GM10248 (cell line): Measurements from ENCODE around the gene TSPAN16.
"Not testable (repeated sequence)": the region's sequence is repeated elsewhere in the genome, so short reads cannot be mapped to it uniquely, and the experiment has no call there.

Source experiments
- CTCF ChIA-PET: fragments of 300-600 bp; sonication (Branson Sonifier 250); formaldehyde crosslinking; extraction: SDS; loops from one replicate; lab custom pipeline; 2021; ENCODE audit warnings: antibody characterized with exemption; lab: Yijun Ruan, JAX
- POLR2A ChIA-PET: fragments of 350-650 bp; sonication (Branson Sonifier 250); formaldehyde crosslinking; extraction: SDS; loops from one replicate; lab custom pipeline; 2020; ENCODE audit warnings: antibody characterized with exemption; lab: Yijun Ruan, JAX
- DNase-seq: peaks from one replicate; pipeline ENCODE4 v3.0.0; 2012; ENCODE audit errors: extremely low spot score
- TF ChIP-seq, protein P1 (sequence below): IDR thresholded peaks from 2 replicates; pipeline ENCODE4 v1.5.1; 2012; ENCODE audit warnings: mild to moderate bottlenecking, low read depth; ENCODE audit errors: extremely low read depth, missing control alignments, control extremely low read depth

Gene TSPAN16

DNA sequence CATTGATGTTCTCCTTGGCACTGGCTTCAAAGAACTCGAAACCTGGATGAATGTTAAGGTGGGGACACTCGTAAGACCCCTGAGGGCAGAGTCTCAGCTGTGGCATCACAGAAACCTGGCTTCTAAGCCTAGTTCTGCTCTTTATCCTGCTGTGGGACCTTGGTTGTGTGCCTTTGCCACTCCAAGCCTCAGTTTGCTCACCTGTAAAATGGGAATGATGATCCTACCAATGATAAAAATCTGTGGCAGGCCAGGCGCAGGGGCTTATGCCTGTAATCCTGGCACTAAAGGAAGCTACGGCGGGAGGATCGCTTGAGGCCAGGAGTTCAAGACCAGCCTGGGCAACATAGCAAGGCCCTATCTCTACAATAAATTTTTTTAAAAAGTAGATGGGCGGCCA, 29.6 kb downstream of the TSPAN16 start:
- ChIA-PET CTCF (interaction anchor here (1.1 to 2.6 kb wide), 4 partner anchors 14 to 158 kb away, joined by 3 to 8 read pairs (median 6); partner anchors contain the start of gene RAB3D), POLR2A (no interaction called here)
- TF ChIP-seq, protein P1, sequence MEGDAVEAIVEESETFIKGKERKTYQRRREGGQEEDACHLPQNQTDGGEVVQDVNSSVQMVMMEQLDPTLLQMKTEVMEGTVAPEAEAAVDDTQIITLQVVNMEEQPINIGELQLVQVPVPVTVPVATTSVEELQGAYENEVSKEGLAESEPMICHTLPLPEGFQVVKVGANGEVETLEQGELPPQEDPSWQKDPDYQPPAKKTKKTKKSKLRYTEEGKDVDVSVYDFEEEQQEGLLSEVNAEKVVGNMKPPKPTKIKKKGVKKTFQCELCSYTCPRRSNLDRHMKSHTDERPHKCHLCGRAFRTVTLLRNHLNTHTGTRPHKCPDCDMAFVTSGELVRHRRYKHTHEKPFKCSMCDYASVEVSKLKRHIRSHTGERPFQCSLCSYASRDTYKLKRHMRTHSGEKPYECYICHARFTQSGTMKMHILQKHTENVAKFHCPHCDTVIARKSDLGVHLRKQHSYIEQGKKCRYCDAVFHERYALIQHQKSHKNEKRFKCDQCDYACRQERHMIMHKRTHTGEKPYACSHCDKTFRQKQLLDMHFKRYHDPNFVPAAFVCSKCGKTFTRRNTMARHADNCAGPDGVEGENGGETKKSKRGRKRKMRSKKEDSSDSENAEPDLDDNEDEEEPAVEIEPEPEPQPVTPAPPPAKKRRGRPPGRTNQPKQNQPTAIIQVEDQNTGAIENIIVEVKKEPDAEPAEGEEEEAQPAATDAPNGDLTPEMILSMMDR, result no peak
- no peak for DNase-seq

DNA sequence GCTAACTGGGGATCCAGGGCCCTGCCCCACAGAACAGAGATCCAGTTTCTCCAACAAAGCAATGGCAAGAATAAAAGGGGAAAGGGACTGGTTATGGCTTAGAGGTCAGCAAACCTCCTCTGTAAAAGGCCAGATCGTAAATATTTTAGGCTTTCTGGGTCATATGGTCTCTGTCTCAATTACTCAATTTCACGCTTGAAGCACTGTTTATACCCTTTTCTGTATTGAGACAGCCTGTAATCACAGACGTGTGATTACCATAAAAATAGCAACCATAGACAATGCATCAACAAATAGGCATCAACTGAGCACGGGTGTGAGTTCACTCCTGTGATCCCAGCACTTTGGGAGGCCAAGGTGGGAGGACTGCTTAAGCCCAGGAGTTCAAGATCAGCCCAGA, 34.2 kb downstream of the TSPAN16 start:
- ChIA-PET CTCF (no interaction called here), POLR2A (no interaction called here)
- DNase-seq, result no peak
- TF ChIP-seq, protein P1, result no peak

- ChIA-PET POLR2A (interaction anchor here (0.5 kb wide), 1 partner anchor 698 kb away, joined by 10 read pairs; no protein-coding TSS in a partner anchor), CTCF (no interaction called here)
- no peak for DNase-seq
- TF ChIP-seq, protein P1, result no peak
These were observed 35.5 kb downstream of the TSPAN16 start for GRCh38 chr19:11331502-11331901.

DNA sequence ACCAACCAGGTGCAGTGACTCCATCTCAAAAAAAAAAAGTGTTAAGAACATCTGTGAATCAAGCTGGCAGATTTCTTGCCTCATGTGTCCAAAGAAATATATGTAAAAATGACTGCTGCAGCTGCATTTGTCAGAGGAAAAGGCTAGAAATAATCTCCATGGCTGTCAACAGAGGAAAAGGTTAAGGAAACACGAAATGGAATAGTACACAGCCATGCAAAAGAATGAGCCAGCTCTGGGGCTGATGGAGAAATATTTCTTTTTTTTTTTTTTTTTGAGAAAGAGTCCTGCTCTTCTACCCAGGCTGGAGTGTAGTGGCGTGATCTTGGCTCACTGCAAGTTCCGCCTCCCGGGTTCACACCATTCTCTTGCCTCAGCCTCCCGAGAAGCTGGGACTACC, 36.9 kb downstream of the TSPAN16 start:
- no peak for DNase-seq
- POLR2A ChIA-PET, result no interaction called here
- CTCF ChIA-PET, result interaction anchor here (0.9 to 1.2 kb wide), 2 partner anchors 13 to 89 kb away, joined by 3 to 4 read pairs; partner anchors contain the start of genes CCDC159 and TMEM205
- TF ChIP-seq, protein P1, result no peak

GRCh38 chr19:11333838-11334237, 37.9 kb downstream of the TSPAN16 start:
- DNase-seq, POLR2A ChIA-PET: not testable (repeated sequence)
- CTCF ChIA-PET, result interaction anchor here (1.2 kb wide), 1 partner anchor 12 kb away, joined by 4 read pairs; the partner anchor contains the start of genes CCDC159 and TMEM205

DNA sequence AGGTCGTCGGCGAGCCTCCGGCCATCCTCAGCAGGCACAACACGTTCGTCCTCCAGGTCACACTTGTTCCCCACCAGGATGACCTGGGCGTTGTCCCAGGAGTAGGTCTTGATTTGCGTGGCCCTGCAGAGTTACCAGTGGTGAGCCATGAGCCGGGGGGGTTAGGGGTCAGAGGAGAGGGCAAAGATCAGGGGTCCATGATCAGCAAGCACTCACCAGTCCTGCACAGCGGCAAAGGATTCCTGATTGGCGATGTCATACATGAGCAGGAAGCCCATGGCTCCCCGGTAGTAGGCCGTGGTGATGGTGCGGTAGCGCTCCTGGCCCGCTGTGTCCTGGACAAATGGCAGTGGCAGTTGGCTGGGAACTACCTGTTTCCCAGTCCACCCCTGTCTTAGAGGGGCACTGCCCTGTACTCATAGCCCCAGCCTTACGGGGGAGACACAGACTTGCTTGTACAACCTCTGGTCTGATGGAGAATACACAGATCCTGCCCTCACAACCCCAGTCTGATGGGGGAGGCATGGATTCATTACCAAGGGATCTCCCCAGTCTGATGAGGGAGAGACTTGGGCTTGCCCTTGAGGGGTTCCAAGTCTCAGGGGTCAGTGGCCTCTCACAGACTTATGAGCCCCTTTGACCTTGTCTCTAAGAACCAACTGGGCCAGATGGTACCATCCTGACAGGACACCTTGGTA, 39.6 kb downstream of the TSPAN16 start:
- POLR2A ChIA-PET, result no interaction called here
- DNase-seq, result no peak
- TF ChIP-seq, protein P1, result no peak
- CTCF ChIA-PET, result no interaction called here

- ChIA-PET POLR2A (interaction anchor here (0.7 kb wide), 1 partner anchor 100 kb away, joined by 5 read pairs; no protein-coding TSS in a partner anchor), CTCF (no interaction called here)
- no peak for DNase-seq
- TF ChIP-seq, protein P1, result no peak
These were observed 41.1 kb downstream of the TSPAN16 start for GRCh38 chr19:11337080-11337479.
